GM21529 (cell line): ENCODE results near the gene CLIC1.

Source experiments
- ATAC-seq: cut with Tn5 transposase; IDR thresholded peaks from one replicate; pipeline ENCODE4 v1.9.1; 2021; ENCODE audit not compliant: unreplicated experiment

The CLIC1 gene

DNA sequence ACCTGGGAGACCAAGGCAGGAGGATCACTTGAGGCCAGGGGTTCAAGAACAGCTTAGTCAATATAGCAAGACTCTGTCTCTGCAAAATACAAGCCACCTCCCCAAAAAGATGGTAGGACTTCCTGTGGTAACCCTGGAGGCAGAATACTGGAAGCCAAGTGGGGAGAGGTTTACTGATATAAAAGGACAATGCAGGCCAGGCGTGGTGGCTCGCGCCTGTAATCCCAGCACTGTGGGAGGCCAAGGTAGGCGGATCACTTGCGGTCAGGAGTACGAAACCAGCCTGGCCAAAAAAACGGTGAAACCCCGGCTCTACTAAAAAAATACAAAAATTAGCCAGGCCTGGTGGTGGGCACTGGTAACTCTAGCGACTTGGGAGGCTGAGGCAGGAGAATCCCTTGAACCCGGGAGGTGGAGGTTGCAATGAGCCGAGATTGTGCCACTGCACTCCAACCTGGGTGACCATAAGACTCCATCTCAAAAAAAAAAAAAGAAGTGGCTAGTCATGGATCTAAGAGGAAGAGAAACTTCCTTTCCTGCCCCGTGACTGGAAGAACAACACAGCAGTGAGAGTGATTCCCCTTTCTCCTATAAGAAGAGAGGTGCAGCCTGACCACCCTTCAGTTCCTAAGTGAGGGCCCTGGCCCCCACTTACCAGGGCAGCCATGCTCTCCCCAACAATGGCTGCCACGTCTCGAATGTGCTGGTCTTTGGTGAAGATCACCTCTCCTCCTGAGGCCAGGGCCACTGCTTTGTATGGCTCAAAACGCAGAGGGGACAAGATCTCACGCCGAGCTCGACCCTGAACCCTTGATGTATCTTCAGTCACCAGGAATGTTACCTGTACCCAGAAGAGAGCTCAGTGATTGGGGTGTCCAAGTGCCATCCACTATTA, 32.3 kb upstream of the CLIC1 start:
- ATAC-seq, result no peak

DNA sequence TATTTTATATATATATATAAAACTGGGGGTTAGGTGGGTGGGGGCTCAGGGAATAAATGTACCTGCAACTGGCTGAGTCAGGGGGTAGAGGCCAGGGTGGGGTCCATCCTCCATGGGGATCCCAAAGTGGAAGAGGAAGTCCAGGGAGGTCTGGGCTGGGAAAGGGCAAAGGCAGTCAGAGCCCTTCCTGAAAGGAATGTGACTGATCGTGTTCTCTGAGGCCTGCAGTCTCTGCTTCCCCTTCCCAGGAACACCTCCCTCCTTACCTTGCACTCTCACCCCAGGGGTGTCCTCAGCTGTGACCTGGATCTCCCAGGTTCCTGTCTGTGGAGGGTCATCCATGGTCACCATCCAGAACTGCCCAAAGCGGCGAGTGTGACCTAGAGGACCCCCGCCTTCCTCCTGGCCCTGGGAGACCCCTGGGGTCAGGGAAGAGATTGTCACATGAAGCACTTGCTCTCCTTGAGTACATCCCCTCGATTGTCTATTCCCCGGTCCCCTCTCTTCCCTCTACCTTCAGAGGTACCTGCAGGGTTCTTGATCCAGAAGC, 30.8 kb upstream of the CLIC1 start:
- ATAC-seq, result no peak

DNA sequence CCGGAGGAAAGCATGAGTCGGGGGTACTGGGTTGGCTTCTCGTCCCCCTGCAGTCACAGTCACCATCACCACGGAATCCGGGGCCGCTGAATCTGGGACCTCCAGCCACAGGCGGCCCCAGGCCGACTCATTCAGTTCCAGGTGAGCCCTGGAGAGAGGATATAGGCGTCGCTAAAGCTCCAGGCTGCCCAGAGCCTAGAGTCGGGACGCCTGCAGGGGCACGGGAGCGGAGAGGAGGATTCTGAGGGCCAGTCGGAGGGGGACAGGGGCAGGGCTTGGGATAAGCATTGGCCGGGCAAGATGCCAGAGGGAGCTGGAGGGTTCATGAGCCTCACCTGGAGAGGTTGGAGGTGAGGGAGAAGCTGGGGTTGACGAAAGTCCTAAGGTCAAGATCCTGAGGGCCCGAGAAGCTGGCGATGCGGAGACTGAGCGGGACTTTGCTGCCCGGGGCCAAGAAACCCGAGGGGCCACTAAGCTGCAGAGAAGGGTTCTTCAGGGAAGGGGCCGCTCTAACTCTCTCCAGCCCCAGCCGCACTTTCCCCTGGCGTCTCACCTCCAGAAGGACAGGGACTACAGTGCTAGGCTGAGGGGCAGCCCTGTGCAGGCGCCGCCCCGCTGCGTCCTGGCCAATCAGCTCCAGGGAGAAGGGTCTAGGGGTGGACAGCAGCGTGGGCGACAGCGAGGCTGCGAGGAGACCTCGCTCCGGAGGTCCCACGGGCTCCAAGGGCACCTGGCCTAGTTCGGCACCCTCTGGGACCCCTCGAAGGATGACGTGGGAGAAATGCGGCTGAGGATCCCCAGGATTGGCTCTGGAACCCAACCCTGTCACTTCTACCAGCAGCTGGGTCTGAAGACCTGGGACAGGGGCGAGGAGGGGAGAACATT, 29.8 kb upstream of the CLIC1 start:
- no peak for ATAC-seq

DNA sequence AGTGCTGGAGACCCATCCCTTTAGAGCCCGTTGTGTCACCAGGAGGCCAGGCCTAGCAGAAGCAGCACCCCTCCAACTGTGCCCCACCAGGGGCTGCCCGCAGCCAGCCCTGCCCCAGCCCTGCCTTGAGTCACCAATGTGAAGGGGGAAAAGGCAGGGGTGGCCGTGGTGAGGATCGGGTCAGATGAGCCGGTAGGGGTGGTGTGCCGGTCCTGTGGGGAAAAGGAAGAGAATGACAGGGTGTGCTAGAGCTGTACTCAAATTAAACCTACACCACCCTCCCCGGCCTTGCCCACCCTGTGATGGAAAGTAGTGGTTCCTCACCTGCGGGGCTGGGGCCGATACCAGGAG, 29.2 kb upstream of the CLIC1 start:
- ATAC-seq, result no peak

DNA sequence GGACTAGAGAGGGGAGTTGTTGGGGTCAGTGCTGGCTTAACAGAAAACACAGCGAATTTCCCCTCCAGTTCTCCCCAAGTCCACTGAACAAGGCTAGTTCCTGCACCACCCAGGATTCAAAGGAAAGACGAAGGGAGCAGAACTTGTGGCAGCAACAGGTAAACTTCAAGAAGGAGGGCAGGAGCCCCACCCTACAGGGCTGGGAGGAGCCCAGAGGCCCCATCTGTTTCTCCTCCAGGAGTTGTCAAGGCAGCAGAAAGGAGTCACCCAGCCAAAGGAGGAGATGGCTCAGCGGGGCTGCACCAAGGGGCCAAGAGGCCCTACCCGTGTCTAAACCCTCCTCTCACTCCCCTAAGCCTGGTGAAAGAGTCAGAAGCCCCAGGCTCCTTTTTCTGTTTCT, 27.9 kb upstream of the CLIC1 start:
- ATAC-seq, result no peak

DNA sequence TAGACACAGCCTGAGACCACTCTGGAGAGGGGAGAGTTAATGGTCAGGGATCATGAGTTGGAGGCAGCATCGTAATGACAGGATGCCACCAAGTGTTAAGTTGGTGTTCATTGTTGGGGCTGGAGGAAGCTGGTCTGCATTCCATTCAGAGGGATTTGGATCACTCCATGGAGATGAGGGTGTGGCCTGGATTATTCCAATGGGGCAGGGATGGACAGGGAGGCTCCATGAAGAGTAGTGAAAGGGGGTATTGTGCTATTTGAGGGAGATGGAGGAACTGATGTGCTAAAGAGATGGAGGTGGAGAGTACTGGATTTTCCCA, 27.2 kb upstream of the CLIC1 start:
- no peak for ATAC-seq

DNA sequence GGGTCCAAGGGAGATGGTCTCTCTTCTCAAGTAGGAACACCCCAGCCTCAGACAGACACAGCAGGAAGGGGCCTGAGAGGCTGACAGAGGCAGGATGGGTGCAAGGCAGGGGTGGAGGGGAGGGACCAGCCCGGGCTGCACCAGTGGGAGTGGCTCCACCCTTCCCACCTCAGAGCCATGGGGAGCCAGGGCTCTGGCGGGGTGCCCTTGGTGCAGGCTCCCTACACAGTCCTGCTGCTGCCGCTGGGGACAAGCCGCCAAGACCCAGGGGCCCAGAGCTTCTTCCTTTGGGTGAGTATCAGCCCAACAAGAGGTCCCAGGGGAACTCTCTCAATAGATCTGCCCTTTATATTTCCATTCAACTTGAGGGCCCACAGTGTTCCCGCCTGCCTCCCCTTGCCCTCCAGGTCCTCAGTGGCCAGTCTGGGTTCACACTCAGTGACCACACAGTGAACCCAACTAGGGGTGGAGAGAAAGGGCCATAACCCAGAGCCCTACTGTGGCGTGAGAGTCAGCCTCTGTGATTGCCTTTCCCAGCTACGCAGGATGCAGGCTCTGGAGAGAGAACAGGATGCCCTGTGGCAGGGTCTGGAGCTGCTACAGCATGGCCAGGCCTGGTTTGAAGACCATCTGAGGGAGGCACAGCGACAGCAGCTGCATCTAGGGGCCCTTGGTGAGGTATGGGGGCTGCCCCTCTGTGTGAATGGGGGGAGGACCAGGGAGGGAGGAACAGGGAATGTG, 26.7 kb upstream of the CLIC1 start:
- no peak for ATAC-seq

DNA sequence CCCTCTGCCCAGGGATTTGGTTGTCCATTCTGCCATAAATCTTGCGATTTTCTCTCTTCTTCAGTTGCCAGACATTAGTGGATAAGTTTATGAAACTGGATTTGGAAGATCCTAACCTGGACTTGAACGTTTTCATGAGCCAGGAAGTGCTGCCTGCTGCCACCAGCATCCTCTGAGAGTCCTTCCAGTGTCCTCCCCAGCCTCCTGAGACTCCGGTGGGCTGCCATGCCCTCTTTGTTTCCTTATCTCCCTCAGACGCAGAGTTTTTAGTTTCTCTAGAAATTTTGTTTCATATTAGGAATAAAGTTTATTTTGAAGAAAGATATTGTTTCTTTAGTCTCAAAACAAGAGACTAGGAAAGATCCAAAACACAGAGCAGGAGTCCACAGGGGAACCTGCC, 26.0 kb upstream of the CLIC1 start, which contains the start of gene SAPCD1:
TSS of gene SAPCD1 (plus strand) at position 301 of the 400 bp plus-strand sequence. CDS start 399 bp downstream, outside the sequence.
- no peak for ATAC-seq

DNA sequence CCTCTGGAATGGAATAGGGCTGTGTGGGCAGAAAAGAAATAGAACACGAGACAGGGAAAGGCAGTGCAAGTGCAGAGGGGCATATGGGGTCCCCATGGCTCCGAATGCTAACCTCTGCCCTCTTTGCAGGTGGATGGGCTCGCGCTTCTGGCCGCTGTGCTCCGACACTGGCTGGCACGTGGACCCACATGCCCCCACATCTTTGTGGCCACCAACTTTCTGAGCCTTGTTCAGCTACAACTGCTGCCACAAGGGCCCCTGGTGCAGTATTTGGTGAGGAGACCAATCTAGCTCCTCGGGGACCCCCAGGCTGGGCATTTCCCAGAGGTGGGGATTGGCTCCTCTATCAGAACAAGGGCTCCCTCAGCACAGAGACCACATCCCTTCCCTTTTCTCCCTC, 25.0 kb upstream of the CLIC1 start:
- ATAC-seq, result no peak

DNA sequence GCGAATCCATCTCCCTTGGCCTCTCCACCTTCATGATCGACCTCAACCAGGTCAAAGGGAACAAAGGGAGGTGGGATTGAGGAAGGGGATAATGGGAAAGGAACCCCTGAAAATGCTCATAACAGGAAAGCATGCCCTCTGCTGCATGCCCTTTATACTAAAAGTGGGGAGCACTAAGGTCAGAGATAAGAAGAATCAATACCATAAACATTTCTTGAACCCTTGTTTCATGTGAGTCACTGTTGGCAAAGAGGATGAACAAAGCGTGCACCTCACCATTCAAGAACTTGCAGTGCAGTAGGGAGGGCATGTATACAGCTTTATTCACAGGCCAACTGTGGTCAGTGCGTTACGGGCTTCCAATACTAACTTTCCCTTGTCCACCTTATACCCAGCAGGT, 24.5 kb upstream of the CLIC1 start:
- no peak for ATAC-seq

DNA sequence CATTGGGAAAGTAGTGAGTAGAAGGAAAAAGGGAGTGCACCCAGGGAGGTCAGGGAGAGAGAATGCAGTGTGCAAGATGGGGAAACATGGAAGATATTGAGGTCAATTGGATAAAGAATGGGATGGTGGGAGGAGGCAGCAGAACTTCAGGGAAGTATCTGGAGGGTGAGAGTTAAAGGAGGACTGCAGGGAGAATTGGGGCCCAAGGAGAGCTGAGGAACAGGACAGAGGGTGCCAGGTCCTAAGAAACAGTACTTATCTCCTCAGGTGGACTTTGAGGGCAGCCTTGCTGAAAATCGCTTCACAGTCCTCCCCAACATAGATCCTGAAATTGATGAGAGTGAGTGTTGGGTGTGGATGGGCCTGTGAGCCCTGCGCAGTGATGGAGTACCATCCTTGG, 22.0 kb upstream of the CLIC1 start:
- ATAC-seq, result no peak

DNA sequence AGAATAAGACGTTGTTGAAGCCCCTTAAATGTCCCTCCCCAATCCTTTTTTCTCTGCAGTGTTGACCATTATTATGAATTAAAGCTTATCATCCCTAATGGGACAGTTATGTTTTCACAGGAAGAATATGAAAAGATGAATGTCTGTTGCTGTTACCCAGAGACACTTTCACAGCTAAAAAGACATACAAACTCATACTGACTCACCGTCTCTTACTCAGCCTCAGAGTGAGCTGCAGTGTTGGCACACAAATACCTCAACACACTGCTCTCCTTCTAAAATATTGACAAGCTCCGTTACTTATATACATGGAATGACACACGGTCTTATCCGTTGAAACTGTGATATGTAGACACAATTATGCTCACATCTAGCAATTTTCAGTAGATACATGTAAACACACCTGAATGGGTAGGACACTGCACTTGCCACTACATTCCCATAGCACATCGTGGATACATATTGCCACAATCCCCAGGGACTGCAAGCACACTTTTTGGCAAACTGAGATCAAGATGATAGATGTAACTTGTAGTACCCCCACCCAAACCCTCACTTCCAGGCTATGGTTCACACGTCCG, 16.5 kb upstream of the CLIC1 start:
- ATAC-seq, result no peak

DNA sequence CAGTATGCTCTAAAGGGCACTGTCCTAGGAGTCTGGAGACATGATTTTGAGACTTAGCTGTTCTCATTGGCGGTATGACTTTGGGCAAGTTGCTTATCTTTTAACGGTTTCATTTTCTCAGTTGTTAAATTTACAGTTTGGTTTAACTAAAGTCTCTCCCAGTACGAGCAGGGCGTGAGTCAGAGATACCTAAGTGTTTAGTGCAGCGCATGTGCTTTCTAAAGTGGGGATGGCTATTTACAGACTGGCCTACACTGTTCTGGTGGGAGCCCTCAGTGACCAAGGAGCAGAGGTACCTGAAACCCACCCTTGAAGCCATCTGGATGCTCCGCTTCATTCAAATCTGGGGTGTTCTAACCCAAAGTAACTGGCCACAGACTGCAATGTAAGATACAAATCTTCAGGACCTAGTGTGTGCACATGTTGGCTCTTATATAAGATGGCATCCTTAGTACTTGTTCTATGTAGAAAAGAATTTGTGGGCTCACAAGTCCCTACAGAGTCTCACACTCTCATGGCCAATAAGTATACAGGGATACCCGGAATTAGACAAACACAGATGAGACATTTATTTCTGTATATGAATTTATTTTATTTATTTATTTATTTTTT, 14.2 kb upstream of the CLIC1 start:
- no peak for ATAC-seq

DNA sequence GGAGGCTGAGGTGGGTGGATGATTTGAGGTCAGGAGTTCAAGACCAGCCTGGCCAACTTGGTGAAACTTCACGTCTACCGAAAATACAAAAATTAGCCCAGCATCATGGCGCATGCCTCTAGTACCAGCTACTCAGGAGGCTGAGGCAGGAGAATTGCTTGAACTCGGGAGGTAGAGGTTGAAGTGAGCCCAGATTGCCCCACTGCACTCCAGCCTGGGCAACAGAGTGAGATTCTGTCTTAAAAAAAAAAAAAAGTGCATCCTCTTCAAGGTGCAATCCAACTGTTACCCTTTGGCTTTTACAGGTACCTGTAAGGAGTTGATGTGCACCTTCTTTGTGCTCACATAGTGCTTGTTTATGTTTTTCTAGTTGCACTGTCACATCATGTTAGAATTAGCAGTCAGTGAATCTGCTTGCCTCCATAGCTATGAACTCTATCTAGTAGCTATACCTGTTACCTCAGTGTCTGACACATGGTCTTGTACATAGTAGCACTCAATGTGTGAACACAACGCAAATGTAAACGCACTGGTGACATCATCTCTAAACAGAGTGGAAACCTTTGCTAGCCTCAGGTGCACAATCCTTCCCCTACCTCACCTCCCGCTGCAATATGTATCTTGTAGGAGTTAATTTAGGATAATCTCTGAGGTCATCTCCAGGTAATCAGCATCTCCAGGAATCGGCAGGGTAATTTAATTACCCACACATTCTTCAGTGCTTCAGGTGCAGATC, 13.1 kb upstream of the CLIC1 start:
- ATAC-seq, result no peak

DNA sequence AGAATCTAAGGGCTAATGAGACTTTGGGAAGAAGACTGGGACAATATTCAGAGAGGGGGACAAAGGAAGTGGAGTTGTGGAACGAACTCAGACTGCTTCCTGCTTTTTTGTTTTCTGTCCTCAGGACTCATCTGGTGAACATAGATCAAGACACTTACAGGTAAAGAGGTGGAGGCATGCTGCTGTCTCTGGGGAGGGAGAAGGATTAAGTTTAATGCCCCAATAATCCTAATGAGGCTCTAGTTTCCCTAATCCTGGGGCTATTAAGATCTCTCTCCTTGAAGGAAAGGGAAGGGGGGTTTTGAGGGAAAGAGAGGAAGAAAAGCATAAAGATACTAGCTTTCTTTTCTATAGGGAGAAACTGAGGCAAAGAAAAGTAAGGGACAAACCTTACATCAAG, 8.1 kb upstream of the CLIC1 start:
- no peak for ATAC-seq

DNA sequence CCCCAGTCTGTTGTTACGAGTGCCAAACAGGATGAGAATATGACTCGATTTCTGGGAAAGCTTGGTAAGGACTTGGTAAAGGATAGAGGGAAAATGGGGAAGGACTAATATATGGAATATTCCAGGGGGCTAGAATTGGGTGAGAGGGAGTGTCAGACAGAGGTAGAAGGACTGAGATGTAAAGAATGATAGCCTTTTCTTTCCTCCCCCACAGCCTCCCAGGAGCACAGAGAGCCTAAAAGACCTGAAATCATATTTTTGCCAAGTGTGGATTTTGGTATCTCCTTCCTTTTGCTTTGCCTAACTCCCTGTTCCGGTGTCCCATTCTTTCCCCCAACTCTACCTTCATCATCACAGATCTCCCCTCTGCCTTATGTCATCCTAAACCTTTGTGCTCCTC, 6.6 kb upstream of the CLIC1 start:
- no peak for ATAC-seq

DNA sequence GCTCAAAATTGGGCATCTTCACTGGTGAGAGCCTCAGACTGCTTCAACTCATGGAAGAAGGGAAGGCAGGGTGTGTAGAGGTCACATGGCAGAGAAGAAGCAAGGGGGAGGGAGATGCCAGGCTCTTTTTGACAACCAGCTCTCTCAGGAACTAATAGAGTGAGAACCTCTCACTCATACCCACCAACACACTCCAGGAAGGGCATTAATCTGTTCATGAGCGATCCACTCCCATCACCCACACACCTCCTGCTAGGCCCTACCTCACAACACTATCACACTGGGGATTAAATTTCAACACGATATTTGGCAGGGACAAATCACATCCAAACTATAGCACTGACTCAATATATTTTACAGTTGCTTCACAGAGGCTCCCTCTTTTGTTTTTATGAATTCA, 5.5 kb upstream of the CLIC1 start:
- no peak for ATAC-seq

DNA sequence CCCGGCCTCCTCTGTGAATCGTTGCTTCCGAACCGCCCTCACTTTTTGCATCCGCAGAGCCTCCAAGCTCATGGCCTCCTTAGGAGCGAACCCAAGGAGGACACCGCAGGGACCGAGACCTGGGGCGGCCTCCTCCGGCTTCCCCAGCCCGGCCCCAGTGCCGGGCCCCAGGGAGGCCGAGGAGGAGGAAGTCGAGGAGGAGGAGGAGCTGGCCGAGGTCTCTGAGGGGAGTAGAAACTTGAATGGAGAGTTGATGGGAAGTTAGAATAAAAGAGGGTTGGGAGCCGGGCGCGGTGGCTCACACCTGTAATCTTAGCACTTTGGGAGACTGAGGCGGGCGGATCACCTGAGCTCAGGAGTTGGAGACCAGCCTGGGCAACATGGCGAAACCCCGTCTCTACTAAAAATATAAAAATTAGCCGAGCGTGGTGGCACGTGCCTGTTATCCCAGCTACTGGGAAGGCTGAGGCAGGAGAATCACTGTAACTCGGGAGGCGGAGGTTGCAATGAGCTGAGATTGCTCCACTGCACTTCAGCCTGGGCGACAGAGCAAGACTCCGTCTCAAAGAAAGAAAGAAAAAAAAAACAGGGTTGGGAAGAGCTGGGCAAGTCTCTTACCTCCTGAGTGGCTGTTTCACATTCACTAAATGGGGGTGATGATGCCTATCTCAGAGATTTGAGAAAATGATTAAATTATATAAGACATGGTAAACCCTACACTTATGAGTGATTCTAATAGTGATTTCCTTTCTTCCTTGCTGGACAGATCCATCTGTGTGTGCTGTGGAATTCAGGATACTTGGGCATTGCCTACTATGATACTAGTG, 4.3 kb upstream of the CLIC1 start:
- no peak for ATAC-seq
